HG03442 (cell line): Measurements from ENCODE around the gene XK.
"Not testable (repeated sequence)": the region's sequence is repeated elsewhere in the genome, so short reads cannot be mapped to it uniquely, and the experiment has no call there.

Experiments
- ATAC-seq: cut with Tn5 transposase; IDR thresholded peaks from one replicate; pipeline ENCODE4 v1.9.1; 2021; ENCODE audit warnings: mild to moderate bottlenecking, moderate library complexity; ENCODE audit not compliant: unreplicated experiment

The XK gene, protein sequence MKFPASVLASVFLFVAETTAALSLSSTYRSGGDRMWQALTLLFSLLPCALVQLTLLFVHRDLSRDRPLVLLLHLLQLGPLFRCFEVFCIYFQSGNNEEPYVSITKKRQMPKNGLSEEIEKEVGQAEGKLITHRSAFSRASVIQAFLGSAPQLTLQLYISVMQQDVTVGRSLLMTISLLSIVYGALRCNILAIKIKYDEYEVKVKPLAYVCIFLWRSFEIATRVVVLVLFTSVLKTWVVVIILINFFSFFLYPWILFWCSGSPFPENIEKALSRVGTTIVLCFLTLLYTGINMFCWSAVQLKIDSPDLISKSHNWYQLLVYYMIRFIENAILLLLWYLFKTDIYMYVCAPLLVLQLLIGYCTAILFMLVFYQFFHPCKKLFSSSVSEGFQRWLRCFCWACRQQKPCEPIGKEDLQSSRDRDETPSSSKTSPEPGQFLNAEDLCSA

DNA sequence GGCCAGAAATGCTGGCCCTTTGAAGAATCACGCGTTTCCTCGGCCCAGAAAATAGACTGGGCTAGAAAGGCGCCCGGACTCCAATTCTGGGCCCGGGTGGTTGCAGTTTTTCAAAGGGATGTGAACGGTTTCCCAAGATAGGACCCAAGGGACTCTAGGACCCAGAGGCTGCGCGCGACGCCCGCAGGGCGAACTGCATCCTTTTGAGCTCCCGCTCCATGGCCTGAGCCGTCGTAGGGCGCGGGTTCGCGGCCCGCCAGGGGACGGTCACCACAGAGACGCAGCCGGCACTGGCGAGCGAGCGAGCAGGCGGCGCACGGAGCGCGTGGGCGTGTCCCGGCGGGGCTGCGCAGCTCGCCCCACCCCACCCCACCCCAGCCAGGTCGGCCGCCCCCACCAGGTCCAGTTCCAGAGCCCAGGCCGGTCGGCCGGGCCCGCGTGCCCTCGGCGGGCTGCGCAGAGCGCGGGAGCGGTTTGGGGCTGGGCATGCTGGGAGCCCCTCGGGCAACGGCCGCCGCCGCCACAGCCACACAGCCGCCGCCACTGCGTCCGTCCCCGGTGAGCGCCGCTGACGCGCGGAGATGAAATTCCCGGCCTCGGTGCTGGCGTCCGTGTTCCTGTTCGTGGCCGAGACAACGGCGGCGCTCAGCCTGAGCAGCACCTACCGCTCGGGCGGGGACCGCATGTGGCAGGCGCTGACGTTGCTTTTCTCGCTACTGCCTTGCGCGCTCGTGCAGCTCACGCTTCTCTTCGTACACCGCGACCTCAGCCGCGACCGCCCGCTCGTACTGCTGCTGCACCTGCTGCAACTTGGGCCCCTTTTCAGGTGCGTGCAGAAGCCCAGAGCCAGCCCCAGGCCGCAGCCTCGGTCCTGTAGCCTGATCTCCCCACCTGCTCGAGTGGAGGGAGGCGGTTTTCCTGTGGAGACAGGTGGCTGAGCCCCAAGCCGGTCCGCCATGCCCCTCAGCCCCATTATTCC is at the start of gene XK:
TSS of gene XK (plus strand) at position 411 of the 979 bp plus-strand sequence. CDS start at position 582, 171 bp downstream.
- ATAC-seq, result peak; percentile 77

DNA sequence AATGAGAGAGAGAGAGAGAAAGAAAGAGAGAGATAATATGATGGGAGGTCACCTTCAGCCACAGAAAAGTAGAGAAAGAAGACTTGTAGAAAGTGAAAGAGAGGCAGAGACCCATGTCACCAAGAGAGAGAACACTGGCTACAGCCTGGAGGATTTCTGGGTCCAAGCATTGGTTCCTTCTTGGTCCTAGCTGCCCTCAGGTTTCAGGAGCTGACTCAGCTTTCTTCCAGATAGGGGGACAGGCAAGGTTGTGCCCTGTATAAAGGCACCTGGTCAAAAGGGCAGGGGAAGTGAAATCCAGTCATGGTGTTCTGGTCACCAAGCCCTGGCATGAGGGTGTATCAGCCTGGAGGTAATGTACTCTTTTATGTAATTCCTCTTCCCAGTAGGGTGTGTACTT is 47.5 kb upstream of the XK start:
- ATAC-seq, result no peak

- ATAC-seq, result no peak
Measured at GRCh38 chrX:37640142-37640541, 45.4 kb upstream of the XK start.

DNA sequence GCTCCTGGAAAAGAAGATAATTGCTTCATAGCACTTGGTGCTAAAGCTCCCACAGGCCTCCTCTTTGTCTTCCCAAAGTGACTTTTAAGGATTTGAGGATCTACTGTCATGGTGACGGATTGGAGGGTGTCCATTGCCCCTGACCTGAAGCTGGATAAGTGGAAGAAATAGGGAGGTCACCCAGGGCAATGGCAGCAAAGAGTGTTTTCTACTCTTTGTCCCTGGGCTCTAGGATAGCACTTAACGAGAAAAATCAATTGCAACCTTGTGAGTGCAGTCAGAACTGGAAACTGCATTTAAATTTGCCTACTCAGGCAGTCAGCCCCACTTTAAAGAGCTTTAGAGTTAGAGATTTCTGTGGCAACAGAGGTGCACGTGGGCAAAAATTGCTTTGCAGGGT is 43.7 kb upstream of the XK start:
- ATAC-seq, result no peak

DNA sequence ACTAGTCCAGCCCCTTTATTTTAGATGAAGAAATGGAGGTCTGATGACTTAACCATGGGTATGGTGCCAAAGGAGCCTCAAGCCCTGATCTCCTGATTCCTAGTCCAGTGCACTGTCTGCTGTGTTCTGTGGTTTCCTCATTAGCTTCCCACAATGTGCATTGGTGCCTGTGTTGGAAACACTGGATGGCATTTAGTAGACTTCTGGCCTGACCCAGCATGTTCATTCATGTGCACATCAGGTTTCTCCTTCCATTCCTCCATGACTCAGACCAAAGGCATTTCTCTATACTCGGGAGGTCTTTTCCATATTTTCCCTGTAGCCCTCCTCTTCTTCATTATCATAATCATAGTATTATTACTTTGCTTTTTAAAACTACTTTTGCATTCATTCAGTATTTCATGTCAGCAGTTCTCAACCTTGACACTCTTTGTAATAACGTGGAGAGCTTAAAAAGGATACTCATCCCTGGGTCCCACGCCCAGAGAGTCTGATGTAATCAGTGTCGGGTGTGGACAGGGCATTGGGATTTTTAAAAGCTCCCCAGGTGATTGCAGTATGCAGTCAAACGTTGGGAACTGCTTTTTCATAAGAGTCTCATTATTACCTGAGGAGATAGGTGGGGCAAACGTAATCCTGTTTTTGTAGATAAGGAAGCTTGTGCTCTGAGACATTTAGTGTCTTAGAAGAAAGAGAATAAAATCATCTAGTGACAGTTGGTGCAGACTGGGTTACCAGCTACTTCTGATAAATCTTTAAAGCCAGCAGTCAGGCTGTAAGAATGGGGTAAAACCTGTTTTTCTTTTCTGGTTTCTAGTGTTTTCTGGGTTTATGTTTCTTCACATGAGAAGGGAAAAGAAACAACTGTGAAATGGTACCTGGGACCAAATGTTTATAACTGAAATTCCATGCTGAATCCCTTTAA is 40.9 kb upstream of the XK start:
- no peak for ATAC-seq

DNA sequence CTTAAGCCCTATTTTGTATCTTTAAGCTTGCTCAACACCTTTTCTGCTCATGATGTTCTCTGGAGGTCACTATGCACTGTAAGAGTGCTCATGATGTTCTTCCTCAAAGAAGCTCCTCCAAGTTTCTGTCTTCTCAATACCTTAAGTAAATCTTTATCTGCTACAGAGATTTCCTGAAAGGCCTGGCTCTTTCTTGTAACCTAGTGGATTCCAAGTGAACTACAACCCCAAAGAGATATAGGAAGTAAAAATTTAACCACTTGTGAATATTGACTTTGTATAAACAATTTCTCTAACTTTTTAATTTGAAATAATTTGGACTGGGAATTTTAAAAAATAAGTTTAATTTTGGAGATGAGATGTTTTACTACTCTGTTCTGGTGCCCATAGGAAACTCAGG is 39.3 kb upstream of the XK start:
- ATAC-seq, result no peak

DNA sequence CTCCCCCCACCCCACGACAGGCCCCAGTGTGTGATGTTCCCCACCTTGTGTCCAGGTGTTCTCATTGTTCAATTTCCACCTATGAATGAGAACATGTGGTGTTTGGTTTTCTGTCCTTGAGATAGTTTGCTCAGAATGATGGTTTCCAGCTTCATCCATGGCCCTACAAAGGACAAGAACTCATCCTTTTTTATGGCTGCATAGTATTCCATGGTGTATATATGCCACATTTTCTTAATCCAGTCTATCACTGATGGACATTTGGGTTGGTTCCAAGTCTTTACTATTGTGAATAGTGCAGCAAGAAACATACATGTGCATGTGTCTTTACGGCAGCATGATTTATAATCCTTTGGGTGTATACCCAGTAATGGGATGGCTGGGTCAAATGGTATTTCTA is 34.7 kb upstream of the XK start:
- not testable (repeated sequence) for ATAC-seq

GRCh38 chrX:37651921-37652452 is 33.6 kb upstream of the XK start:
- ATAC-seq, result no peak

- ATAC-seq, result no peak
Measured at GRCh38 chrX:37652589-37653231, 32.9 kb upstream of the XK start.

DNA sequence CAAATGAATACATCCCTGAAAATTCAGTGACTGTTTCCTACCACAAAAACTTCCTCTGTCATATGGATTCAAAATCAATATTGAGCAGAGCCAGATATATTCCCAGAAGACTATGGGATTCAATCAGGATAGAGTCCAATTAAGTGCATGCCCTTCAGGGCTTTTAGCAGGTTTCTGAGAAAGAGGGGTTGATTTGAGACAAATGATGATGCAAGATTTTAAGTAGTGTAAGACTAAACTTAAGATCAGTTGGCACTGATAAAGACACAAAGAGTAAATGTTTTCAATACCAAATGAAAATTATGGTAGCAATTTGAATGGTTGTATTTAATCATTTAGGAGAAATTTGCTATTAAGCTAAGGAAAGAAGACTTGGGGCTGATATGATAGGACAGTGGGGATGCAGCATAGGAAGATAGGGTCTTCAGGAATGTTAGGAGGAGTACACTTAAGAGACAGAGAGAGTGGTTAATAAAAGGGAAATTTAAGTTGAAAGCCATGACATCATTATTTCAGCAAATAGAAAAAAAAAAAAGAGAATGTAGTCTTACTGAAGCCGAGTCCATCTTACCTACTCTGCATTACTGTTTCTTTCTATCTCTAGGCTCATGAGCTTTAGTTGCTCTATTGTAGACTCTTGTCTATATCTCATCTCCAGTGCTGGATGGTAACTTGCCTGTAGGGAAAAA is 32.0 kb upstream of the XK start:
- ATAC-seq, result no peak

GRCh38 chrX:37658343-37659030 is 27.1 kb upstream of the XK start:
- ATAC-seq, result no peak

DNA sequence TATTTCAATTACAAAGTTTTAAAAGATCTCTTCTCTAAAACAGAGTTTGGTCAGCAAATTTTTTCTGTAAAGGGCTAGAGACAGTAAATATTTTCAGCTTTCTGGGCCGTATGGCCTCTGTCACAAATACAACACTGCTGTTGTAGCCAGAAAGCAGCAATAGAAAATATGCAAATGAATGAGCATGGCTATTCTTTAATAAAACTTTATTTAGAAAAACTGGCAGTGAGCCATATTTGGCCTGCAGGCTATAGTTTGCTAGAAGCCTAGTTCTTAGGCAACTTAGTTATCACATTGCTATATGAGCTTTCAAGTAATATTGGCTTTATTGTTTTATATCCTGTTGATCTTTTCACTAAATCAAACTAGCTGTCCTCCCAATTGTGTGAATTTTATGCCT is 26.5 kb upstream of the XK start:
- ATAC-seq, result no peak

DNA sequence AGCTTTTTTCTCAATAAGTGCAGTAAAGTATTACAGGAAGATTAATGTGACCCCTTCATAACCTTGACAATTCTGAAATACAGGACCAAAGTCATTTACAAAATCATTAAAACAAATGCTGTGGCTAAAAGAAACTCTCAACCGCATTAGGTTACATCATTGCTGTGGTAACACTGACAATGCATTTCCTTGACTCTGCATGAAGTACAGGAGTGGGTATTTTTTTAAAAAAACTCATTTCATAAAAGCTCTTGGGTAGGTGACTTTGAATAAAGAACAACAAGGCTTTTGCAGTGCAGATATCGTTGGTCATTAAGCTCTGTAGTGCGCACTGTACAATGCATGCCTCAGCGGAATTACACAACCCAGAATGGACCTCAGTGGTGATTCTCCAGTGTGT is 23.4 kb upstream of the XK start:
- ATAC-seq, result no peak

DNA sequence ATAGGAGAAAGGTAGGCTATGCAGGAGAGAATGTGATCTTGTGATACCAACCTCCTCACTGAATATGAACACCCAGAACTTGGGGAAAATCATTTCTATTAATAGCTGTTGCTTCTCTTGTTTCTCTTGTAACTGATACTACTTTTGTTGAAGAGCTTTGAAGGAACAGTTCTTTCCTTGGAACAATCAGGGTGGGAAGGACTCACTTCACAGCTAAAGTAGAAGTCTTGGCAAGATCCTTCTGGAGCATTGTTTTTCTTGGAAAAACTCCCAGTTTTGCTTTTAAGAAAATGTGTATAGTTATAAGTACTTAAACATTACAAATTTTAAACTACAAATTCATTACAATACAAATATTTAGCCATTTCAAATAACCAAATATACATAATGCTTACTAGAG is 19.1 kb upstream of the XK start:
- ATAC-seq, result no peak

DNA sequence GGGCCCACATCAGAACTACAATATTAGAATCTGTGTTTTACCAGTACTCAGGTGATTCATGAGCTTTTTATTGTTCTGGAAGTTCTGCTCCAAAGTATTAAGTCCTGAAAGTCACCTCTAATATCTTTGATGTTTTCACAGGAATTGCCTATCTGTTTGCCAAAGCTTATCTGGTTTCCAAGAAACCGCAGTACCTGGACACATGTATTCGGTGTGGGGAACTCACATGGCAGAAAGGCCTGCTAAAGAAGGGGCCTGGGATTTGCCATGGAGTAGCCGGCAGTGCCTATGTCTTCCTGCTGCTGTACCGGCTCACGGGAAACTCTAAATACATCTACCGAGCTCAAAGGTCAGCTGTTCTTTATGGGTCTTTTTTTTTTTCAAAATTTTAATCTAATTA is 18.4 kb upstream of the XK start:
- ATAC-seq, result no peak

- no peak for ATAC-seq
Measured at GRCh38 chrX:37672563-37672962, 13.0 kb upstream of the XK start.

DNA sequence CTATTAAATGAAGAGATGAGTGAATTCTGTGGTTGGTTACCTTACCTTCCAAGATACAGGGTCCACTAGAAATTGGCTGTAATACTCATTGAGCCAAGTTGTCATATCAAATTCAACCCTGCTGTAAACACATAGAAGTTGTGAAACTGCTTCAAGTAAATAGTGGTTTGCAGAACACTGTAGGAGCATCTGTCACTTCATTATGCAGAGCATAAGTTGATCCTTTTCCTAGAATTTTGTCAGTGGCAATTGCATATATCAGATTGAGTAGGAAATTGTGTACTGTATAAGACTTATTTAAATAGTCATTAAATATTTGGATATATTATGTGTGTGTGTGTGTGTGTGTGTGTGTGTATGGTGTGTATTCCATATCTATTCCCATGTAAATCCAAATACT is 8.8 kb upstream of the XK start:
- ATAC-seq, result no peak

DNA sequence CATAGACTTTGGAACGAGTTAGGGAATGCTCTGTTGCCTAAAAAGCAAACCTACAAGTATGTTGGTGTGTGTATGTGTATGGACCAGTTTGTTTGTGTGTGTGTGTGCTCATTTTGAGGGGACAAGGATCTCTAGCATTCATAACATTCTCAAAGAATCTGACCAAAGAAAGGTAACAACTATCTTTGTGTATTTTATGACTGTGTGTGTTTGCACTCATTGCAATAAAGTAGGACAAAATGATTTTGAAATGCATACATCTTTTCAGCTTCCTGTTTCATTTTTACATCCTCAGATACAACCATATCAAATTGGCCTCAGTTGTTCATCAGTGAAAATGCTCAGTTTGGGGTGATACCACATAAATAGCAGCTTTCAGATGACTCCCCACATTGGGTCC is 8.3 kb upstream of the XK start:
- ATAC-seq, result no peak

GRCh38 chrX:37677765-37678164 is 7.8 kb upstream of the XK start:
- ATAC-seq, result no peak
